Inferior parietal cortex (tissue), 1 donor: ENCODE results near the gene WBP11.

Source experiments
- DNase-seq: peaks from one replicate; pipeline ENCODE4 v3.0.0-alpha.2; 2016; ENCODE audit errors: extremely low spot score

Gene WBP11

DNA sequence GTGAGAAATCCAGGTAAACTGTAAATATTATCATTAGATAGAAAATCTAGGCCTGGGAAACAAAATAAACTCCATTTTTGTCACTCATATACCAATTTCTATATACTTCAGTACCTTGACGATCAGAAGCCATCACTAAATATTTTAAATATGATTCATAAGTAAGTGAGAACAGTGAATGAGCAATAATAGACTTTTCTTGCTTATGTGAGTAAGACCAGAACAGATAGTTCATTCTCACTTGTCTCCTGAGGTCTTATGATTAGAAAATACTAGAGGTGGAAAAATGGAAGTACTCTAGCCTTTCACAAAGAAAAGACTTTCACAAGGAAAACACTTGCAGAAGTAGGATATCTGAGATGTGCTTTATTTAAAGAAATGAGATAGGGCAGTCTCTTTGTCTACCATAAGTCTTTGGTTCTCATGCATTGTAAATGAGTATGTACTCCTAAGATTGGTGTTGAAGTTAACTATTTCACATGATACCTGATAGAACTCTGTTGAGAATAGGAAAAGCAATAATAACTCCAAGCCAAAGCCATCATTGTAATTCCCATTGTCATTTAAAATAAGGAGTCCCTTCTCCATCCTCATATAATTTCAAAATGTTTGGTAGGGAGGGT lies 20.8 kb upstream of the WBP11 start:
- DNase-seq = no peak

DNA sequence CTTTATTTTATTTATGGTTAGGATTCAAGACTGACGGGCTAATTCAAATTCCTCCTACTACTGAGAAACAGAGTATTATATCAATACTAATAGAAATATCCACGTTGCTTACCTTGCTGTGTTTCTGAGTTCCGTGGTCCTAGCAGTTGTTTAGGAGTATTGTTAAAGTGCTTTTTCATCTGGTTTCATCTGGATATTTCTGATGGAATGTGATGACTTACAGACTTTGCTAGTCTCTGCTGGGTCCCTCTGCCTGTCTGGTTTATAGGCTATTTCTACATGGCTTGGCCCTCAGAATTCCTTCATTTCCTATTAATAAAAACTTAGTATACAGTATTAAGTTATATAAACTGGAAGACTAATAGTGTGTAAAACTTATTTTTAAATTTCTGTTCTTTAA lies 10.7 kb upstream of the WBP11 start, which contains the start of gene SMCO3:
SMCO3 (minus strand) TSS at position 169 of the 400 bp plus-strand sequence. CDS start 7,502 bp downstream, outside the sequence.
- DNase-seq = no peak

DNA sequence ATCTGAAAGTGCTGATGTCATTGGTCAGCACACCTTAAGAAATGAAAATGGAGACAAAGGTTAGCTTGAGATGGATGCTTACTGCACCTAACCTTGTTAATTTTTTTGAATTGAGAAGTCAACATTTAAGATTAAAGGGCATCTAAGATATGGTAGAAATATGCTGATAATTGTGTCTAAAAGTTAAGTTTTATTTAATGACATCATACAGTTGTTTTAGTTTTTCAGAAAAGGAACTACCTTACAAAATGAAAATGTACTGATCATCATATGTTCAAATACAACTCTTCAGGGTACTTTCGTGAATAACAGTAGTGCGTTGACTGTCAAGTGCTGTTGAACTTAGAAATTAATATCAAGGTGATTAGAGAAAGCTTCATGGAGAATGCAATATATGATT lies 8.2 kb upstream of the WBP11 start:
- no peak for DNase-seq

DNA sequence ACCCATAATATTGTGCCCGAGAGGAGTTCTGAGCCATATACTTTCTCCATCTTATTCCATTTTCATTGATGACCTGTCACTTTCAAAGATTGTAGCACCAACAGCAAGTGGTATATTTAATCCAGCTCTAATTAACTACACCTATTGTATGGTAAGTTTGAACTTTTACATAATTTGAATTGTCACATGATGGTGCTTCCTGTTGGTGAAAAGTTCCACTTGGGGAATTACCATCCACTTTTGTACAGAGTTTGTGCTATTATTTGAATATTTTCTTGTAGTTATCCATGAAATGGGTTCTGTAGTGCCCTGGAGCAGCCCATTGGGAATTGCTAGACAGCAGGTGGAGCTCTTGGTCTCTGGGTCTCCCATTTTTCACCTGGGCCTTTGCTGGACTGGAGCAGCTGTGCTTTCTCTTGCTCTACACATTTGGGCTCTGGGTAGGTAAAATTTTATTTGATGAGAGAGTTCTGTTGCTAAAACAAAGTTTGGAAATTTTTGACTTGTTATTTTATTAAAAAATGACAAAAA lies 7.7 kb upstream of the WBP11 start:
- DNase-seq = no peak

DNA sequence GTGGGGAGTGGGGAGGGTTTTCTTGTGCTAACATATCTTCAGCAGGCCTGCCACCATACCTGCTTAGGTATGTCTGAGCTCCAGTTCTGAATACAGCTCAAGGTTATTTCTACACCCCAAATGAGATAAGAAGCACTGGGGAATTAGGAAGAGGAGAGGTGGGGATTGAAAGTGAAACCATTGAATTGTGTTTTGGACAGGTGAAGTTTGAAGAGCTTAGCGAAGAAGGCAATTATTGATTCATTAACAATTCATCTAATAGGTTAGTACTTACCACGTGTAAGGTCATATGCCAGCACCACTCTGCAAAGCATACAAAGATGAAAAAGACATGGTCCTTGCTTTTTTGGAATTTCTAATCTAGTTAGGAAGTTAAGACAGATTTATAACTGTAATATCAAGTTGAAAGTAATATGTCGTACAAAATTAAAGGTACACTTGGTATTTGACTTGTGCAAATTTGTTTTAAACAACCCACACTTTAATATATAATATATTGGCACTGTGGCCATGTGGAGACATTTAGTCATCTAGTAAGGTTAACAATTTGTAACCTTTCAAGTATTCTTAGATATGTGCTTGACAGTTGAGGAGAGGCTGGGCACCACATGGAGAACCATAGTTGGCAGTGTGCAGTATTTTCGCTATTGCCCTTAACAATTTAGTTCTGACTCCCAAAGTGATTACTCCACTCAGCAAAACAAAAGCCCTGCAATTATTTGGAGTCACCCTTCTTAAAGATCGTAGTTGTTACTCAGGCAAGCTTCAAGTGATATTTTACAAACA lies 7.1 kb upstream of the WBP11 start:
- no peak for DNase-seq

DNA sequence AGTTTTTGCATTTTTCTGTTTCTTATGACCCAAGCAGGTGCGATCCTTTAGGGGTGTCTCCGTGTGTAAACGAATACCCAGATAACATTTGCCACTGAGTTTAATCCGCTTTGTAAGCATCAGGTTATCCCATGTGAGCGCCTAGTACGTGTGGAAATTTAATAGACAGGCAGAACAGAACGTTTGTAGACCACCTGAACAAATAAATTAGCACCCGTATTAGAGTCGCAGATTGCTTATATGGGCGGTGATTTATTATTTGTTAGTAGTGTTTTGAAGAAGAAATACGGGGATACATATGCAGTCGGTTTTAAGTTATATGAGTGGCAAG lies 517 bp upstream of the WBP11 start:
- no peak for DNase-seq

DNA sequence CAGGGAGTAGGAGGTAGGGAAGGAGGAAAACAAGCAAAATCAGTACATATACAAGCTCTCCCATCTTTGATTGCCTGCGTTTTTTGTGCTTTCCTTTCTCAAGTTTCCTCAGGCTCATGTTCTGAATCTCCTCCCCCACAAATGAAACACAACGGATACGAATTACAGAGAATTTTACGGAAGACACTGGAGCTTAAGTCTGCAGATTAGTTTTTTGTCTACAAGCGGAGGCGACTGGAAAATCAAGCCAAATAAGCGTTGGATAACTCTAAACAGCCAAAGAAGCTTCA lies 612 bp downstream of the WBP11 start:
- DNase-seq = no peak

DNA sequence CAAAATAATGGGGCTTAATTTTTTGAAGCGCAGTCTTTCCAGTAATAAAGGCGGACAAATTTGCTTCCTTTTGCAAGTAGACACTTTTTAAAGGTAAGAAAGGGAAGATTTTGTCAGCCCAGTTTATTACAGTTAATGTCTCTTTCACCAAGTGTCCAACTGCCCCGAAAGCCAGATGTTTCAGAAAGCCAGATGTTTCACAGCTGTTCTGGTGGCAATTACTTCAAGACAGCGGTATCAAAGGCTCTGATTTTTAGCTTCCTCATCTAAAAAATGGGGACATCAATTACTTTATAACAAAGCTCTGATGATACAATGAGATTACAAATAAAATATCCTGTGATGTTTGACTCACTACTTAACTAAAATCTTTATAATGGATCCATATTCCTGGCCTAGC lies 1.0 kb downstream of the WBP11 start:
- DNase-seq = no peak

DNA sequence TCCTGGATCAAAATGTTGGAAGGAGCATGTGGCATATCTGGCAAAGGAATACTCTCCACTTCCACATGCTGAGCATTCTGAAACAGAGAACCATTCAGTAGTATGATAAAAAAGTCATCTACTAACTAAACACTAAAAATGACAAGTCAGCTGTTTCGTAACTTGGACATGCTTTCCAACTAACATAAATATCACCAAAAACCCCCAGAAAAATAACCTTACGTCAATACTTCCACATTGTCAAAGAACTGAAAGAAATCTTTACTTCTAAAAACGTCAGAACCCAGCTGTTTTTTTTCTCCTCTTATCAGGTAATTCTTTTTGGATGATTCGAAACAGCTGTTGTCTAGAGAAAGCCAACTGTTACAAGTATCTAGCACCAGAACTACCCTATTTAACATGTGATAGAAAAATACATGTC lies 8.2 kb downstream of the WBP11 start:
- DNase-seq = no peak

DNA sequence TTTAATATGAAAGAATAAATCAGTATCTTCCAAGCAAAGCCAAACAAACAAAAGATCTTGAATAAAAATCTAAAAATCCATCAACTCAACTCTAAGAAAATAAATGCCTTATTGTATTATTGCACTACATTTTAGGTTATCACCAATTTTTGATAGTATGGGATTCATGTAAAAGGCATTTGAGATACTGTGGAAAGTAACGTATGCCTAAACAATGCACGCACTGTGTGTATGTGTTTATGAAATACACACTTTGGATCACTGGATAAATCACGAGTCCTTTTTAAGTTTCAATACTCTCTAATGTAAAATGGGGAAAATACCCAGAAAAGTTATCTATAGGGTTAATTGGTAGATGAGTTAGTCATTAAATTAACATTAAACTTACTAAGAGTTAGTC lies 17.7 kb downstream of the WBP11 start:
- DNase-seq = no peak

DNA sequence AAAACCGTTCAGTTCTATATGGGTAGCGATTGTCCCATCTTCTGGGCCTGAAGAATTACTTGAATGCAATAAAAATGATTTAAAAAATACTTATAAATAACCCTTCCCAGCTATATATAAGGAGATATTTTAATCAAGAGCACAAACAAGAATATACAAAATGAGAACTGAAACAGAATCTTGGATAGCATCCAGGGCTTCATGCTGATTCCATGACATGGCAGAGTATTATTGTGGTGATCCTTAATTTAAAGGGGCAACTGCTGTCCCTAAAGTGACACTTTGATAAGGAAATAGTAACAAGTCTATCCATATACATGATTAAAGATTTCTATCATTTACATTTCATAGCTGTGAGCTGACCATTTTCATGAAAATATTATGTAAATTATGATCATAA lies 18.8 kb downstream of the WBP11 start:
- no peak for DNase-seq

DNA sequence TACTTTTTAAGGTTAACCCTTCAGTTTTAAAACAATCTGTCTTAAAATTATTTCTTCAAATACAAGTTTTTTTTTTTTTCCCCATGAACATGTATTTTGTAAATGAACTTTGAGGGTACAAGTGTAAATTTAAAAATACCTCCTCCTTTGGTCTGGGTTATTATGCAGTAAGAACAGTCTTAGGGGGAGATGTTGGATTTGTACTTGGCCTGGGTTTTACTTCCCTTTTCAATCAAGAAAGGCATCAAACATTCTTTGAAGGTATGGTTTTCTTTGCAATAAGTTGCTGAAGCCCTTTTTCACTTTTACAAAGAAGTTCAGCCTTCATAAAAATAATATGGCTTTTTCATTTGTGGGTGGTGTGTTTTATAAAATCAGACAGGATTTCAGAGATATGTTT lies 20.5 kb downstream of the WBP11 start:
- DNase-seq = no peak

DNA sequence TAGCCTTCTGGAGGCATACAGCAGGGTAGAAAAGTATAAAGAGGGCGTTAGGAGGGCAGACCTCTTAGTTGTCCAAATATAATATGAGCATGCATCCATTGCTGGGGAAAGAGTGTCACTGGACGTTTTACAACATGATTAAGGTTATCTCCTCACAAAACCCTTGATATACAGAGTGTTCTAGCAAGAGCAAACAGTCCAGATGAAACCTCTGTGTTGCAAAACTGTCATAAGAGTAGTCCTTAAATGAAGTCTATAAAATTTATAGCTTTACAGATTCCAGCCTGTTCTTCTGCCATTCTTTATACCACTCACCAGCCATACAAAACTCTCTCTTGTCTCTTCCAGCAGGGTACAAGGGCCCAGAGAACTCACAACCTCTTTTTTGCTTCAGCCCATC lies 21.7 kb downstream of the WBP11 start:
- DNase-seq = no peak

DNA sequence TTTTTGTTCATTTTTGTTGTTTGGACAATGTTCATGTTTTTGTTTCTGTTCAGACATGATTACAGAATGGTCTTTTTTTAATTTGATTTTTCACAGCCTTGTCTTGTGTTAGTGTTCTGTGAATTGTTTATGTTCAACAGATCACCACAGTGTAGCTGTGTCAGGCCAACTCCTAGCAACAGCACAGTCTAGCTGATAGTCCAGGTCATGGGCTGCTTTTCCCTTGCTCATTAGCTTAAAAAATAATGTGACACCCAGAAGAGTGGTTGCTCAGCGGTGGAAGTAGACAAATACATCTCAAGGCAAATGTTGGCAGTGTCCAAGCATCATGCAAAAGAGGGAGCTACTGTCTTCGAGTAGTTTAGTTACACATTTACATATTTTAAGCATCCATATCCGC lies 22.4 kb downstream of the WBP11 start:
- no peak for DNase-seq

DNA sequence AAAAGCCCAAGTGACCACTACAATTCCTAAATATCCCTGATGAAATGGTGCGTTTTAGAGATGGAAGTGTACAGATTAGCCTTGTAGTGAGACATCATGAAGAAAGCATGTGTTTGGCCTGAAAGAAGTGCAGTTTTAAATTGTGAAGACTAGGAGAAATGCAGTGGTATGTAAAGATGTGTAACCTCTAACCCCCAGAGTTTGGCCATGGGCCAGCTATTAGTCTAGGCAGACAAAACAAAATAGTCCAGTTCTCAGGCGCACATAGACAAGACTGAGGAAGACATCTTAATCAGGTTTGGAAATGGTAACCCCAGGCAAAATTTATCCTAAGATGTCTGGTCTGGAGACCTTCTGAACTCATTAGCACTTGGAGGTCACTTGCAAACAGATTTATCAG lies 23.4 kb downstream of the WBP11 start:
- DNase-seq = no peak

DNA sequence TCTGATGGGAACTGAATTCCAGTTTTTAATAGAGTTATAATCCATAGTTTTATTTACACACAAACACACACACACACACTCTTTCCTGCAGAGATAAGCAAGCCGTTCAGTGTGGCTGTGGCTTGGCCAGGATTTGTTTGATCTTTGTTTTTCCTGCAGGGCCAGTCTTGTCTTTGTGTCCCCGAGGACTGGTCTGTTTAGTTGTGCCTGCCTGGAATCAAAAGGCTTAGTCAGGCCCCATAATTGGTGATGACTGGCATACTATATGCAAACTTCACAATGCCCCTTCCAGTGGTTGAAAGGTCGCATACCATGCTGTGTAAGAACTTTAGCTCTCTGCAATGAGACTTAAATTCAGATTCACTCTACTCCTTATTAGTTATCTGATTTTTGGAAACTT lies 26.0 kb downstream of the WBP11 start:
- DNase-seq = no peak

DNA sequence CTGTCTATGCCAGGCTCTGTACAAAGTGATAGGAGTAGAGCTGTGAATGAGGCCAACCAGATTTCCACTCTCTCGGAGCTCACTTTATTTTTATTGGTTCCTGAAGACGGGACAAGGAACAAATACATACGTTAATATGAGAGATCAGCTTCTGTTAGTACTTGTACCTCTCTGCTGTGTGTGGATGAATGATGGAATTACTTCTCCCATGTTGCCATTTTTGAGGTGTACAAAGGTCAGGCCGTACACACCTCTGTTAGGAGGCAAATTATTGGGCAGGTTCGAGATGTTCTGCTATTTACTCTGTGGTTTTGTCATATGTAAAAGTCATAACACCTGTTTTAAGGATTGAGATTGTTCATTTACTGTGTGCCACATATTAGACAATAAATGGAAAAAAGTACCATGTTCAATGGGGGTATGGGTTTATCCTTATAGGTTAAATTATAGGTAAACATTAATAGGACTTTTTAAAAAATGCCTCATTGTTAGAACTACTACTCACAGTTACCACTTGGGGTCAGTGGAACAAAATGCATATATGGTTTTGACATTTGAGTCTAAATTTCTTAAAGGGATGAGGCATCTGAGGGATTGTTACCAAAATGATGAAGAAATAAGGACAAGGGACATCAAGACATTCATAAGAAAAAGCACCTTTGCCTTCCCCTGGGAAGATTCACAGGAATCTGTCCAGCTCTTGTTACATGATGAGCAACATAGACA lies 26.9 kb downstream of the WBP11 start:
- no peak for DNase-seq

DNA sequence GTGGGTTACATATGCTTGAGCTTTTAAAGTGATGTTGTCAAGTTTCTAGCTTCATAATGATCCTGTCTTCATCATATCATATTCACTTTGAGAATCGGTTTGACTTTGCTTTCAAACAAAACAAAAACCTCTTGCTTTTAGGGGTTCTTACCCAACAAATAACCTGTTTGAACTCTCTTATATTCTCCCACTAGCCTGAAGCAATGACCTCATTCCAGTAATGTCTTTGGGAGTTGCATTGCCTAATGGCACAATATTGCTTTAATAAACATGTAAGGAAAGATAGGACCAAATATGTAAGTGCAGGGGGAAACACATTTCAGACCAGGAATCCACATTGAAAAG lies 27.7 kb downstream of the WBP11 start:
- DNase-seq = no peak

DNA sequence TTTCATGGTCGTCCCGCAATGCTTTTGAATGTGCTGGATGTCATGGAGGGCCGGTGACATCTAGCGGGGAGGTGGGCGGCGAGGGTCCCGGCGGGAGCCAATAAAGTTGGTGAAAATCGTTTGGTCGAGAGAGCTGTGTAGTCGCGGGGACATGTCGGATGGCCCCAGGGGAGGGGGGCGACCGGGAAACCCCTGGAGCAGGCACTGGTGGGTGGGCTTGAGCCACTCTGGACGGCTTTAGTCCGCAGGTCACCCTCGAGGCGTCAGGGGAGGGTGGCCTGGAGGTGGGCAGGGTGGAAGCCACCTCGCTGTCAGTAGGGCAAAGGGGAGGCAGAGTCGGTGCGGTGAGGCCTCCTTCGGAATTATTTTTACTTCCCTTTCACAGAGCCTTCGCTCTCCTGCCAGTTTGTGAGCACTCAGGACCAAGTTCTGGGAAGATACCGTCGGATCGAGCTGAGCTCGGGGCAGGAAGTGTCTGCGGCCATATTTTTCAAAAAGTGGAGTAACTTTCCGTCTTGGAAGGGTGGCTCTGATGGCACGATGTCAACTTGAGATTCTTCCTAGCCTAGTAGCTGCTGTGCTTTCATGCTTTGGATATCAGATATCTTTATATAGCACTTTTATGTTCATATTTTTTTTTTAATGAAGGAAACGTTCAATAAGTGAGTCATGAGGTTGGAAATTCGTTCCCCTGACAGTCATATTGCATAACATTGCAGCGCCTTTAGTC lies 28.2 kb downstream of the WBP11 start:
- DNase-seq = no peak

DNA sequence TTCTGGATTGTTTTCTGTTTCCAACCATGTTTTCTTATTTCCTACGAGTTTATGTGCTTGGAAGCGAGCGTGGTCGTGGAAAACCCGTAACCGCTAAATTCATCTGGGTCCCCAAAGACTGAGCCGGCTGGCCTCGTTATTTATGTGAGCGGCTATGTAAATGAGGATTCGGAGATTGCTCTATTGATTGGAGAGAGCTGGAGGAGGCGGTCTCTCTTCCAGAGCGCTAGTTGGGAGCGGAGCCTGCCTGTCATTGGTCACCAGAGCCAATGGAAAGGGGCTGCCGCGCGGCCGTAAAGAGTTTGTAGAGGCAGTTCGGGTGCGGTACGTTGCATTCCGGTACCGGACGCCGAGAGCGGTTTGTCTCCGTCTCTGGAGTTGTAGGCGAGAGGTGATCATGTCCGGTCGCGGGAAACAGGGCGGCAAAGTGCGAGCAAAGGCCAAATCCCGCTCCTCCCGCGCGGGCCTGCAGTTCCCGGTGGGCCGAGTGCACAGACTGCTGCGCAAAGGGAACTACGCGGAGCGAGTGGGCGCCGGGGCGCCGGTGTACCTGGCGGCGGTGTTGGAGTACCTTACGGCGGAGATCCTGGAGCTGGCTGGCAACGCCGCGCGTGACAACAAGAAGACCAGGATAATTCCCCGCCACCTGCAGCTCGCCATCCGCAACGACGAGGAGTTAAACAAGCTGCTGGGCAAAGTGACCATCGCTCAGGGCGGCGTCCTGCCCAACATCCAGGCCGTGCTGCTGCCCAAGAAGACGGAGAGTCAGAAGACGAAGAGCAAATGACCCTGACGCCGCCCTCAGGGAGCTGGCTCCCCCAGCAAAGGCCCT lies 29.0 kb downstream of the WBP11 start:
- peak; percentile 94 for DNase-seq

DNA sequence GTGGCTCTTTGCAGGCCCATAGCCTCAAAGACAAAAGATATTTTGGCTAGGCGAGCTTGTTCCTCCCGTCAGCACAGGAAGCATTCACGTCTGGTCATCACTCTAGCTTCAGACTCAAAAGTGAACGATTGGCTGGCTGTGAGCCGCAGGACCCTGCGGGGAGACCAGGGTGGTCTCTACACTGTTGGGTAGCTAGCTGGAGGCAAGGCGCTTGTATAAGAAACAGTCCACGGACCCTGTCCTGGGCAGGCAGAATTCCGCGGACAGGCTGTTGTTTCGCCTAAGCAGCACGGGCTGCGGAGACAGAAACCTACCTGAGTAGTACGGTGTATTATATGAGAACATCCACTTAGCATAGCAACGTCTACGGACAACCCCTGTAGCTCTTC lies 29.6 kb downstream of the WBP11 start:
- no peak for DNase-seq

DNA sequence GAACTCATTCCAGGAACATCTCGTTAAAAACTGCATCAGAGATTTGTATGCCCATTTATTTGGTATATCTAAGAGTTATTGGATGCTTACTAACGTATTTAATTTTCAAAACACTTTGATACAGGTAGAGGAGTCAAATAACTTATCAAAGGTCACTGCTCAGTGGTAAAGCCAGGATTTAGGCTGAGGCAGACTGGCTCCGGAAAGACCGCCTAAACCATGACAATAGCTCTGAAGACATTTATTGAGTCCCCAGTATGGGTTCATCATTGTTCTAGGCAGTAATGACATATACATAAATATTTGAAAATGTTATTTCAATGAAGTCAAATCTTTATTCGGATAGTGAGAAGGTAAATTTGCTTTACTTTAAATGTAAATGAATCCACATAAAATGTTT lies 30.3 kb downstream of the WBP11 start:
- DNase-seq = no peak
